Tibial nerve (tissue), 4 donors: ENCODE results near the gene GBF1. TPM values are rescaled to one million over a fixed set of nuclear protein-coding genes. Genes with fewer than 3 reads are reported as not detected.

Experiments
- DNase-seq, 2 donors: peaks; one replicate each; pipeline ENCODE4 v3.0.0-alpha.2; 2019; ENCODE audit warnings: low spot score in 2 of 2
- H3K27ac ChIP-seq, 4 donors: fragments of 200-600 bp; sonication (generic) in 3 of 4; one replicate each; pipeline ENCODE4 v1.5.1; 2017 to 2019; ENCODE audit warnings: mild to moderate bottlenecking in 1 of 4
- H3K27me3 ChIP-seq, 2 donors: fragments of 200-600 bp; sonication (generic) in 1 of 2; one replicate each; pipeline versions ENCODE4 v1.5.1 to v1.6.0; 2017 to 2019
- H3K36me3 ChIP-seq, 3 donors: fragments of 200-600 bp; sonication (generic); one replicate each; pipeline ENCODE4 v1.5.1; 2018 to 2019
- H3K4me1 ChIP-seq, 4 donors: fragments of 200-600 bp; sonication (generic) in 3 of 4; one replicate each; pipeline ENCODE4 v1.5.1; 2017 to 2019
- H3K4me3 ChIP-seq, 4 donors: fragments of 200-600 bp; sonication (generic) in 3 of 4; one replicate each; pipeline ENCODE4 v1.5.1; 2017 to 2019; ENCODE audit warnings: mild to moderate bottlenecking in 1 of 4, moderate library complexity in 1 of 4
- H3K9me3 ChIP-seq, 4 donors: fragments of 200-600 bp; sonication (generic) in 3 of 4; one replicate each; pipeline ENCODE4 v1.5.1; 2017 to 2019
- CTCF ChIP-seq, 5 experiments: fragments of 200-600 bp in 3 of 5; fragments of 450-650 bp in 2 of 5; sonication (generic) in 3 of 5; IDR thresholded peaks; one replicate each; pipeline ENCODE4 v1.5.1; 2016 to 2019; ENCODE audit warnings: antibody characterized with exemption in 5 of 5, mild to moderate bottlenecking in 3 of 5, moderate library complexity in 2 of 5
- EP300 ChIP-seq, 2 donors: sonication (generic); formaldehyde crosslinking; IDR thresholded peaks; one replicate each; pipeline ENCODE4 v1.6.1; 2017; ENCODE audit warnings: antibody characterized with exemption in 2 of 2, mild to moderate bottlenecking in 1 of 2
- POLR2A ChIP-seq, 2 donors: fragments of 450-650 bp; IDR thresholded peaks; one replicate each; pipeline ENCODE4 v1.6.1; 2017; ENCODE audit warnings: antibody characterized with exemption in 2 of 2, mild to moderate bottlenecking in 2 of 2, moderate library complexity in 2 of 2
- WGBS, 2 donors: methylation state at CpG; one replicate each; pipeline ENCODE4 v1.1.5; 2018; 5-methylcytosine and 5-hydroxymethylcytosine counted together
- total RNA-seq, 4 donors: library from RNA; depleted of rRNA; stranded (reverse); fragments of >200 nt; gene quantifications; one replicate each; pipeline ENCODE4 v1.1.0, GENCODE V29; 2016

The GBF1 gene
- total RNA-seq, 4 donors from 2014 or later: 31.0 to 38.0 (median 36.1) TPM

- no peaks in the 10 kb centered on the region for H3K9me3 ChIP-seq
- no peak overlapping the region for H3K27ac ChIP-seq
- peaks cover 0 to 49% (median 26%) of the 10 kb centered on the region in 4 donors for H3K4me1 ChIP-seq
- TF ChIP-seq POLR2A (IDR thresholded peaks at IDR 0.05) (no peak), CTCF (IDR thresholded peaks at IDR 0.05) (no peak)
- H3K36me3 ChIP-seq: peaks cover 0 to 58% (median 11%) of the 10 kb centered on the region in 3 donors
- DNase-seq: no peak
- H3K27me3 ChIP-seq: no peaks in the 10 kb centered on the region
- 84 to 94% methylated on average over 20 to 22 of the region's 22 CpGs for whole genome bisulfite sequencing, 2 donors
- no peak overlapping the region for H3K4me3 ChIP-seq
Measured at GRCh38 chr10:102400598-102401341, 155.4 kb downstream of the GBF1 start.

GRCh38 chr10:102401342-102401654, 156.0 kb downstream of the GBF1 start:
- DNase-seq: no peak
- Histone ChIP-seq H3K4me3 (no peak overlapping the region), H3K36me3 (peaks cover 0 to 58% (median 11%) of the 10 kb centered on the region in 3 donors), H3K27me3 (no peaks in the 10 kb centered on the region), H3K27ac (no peak overlapping the region), H3K4me1 (peaks cover 0 to 44% (median 21%) of the 10 kb centered on the region in 4 donors), H3K9me3 (no peaks in the 10 kb centered on the region)
- TF ChIP-seq EP300 (IDR thresholded peaks at IDR 0.05): no peak
- TF ChIP-seq CTCF (IDR thresholded peaks at IDR 0.05): no peak
- TF ChIP-seq POLR2A (IDR thresholded peaks at IDR 0.05): no peak
- 84 to 99% methylated on average over 6 to 8 of the region's 8 CpGs for WGBS, 2 donors

GRCh38 chr10:102401735-102402511, 156.6 kb downstream of the GBF1 start:
- H3K36me3 ChIP-seq: peaks cover 0 to 55% (median 11%) of the 10 kb centered on the region in 3 donors
- H3K27me3 ChIP-seq: peaks cover 0 to 3% of the 10 kb centered on the region in 2 donors
- no peak for TF ChIP-seq EP300 (IDR thresholded peaks at IDR 0.05)
- TF ChIP-seq POLR2A (IDR thresholded peaks at IDR 0.05): no peak
- TF ChIP-seq CTCF (IDR thresholded peaks at IDR 0.05): no peak
- 82% methylated on average over 14 to 18 of the region's 18 CpGs for WGBS, 2 donors
- H3K9me3 ChIP-seq: no peaks in the 10 kb centered on the region
- peaks cover 0 to 37% (median 15%) of the 10 kb centered on the region in 4 donors for H3K4me1 ChIP-seq
- H3K4me3 ChIP-seq: no peak overlapping the region
- no peak overlapping the region for H3K27ac ChIP-seq
- DNase-seq: no peak

GRCh38 chr10:102402512-102402896, 157.2 kb downstream of the GBF1 start:
- Histone ChIP-seq H3K36me3 (peaks cover 0 to 49% (median 11%) of the 10 kb centered on the region in 3 donors), H3K27ac (no peak overlapping the region), H3K9me3 (no peaks in the 10 kb centered on the region), H3K27me3 (peaks cover 0 to 9% of the 10 kb centered on the region in 2 donors), H3K4me3 (no peak overlapping the region), H3K4me1 (peaks cover 0 to 32% (median 11%) of the 10 kb centered on the region in 4 donors)
- TF ChIP-seq EP300 (IDR thresholded peaks at IDR 0.05) (no peak), CTCF (IDR thresholded peaks at IDR 0.05) (no peak), POLR2A (IDR thresholded peaks at IDR 0.05) (no peak)
- DNase-seq: no peak
- WGBS, 2 donors: 78 to 79% methylated on average over 5 of the region's 5 CpGs

GRCh38 chr10:102403115-102403514, 157.8 kb downstream of the GBF1 start:
- WGBS, 2 donors: 81 to 83% methylated on average over 8 to 10 of the region's 13 CpGs
- DNase-seq: no peak
- Histone ChIP-seq H3K4me1 (peaks cover 0 to 26% (median 11%) of the 10 kb centered on the region in 4 donors), H3K36me3 (peaks cover 0 to 43% (median 11%) of the 10 kb centered on the region in 3 donors), H3K4me3 (no peak overlapping the region), H3K9me3 (no peaks in the 10 kb centered on the region), H3K27ac (no peak overlapping the region), H3K27me3 (peaks cover 0 to 15% of the 10 kb centered on the region in 2 donors)
- TF ChIP-seq EP300 (IDR thresholded peaks at IDR 0.05) (no peak), CTCF (IDR thresholded peaks at IDR 0.05) (no peak), POLR2A (IDR thresholded peaks at IDR 0.05) (no peak)
